Astrocyte (in vitro differentiated cells and primary cell): Measurements from ENCODE around the gene PKM. TPM values are rescaled to one million over a fixed set of nuclear protein-coding genes. Genes with fewer than 3 reads are reported as not detected.
A peak's percentile ranks its signal among the peaks of the same experiment; 100 is the strongest.

Experiments
- DNase-seq: peaks from one replicate; pipeline ENCODE4 v3.0.0-alpha.2; 2010; ENCODE audit warnings: low read depth
- FAIRE-seq: peaks from 2 replicates; lab custom pipeline; 2011; peaks lifted over from hg19 to GRCh38; lab: Jason Lieb, UNC
- H2AFZ ChIP-seq: 2 replicates; pipeline ENCODE4 v1.6.0; 2012; ENCODE audit warnings: low read depth, low read length, inconsistent platforms
- H3K27ac ChIP-seq: 2 replicates; pipeline ENCODE4 v1.5.1; 2011; ENCODE audit warnings: low read depth, low read length, inconsistent platforms
- H3K27me3 ChIP-seq: 2 replicates; pipeline ENCODE4 v1.6.0; 2011; ENCODE audit warnings: low read length, inconsistent platforms; ENCODE audit not compliant: insufficient read depth
- H3K36me3 ChIP-seq: 2 replicates; pipeline ENCODE4 v1.5.1; 2011; ENCODE audit warnings: low read length, inconsistent platforms; ENCODE audit not compliant: insufficient read depth
- H3K4me1 ChIP-seq: 2 replicates; pipeline ENCODE4 v1.5.1; 2011; ENCODE audit warnings: low read length, inconsistent platforms; ENCODE audit not compliant: insufficient read depth
- H3K4me2 ChIP-seq: 2 replicates; pipeline ENCODE4 v1.6.0; 2012; ENCODE audit warnings: low read length, inconsistent platforms
- H3K4me3 ChIP-seq: 2 replicates; pipeline ENCODE4 v1.5.1; 2011; ENCODE audit warnings: low read depth, mild to moderate bottlenecking, low read length, inconsistent platforms; ENCODE audit not compliant: insufficient read depth
- H3K79me2 ChIP-seq: 2 replicates; pipeline ENCODE4 v1.6.0; 2012; ENCODE audit warnings: mild to moderate bottlenecking, low read length, inconsistent platforms; ENCODE audit not compliant: insufficient read depth
- H3K9ac ChIP-seq: 2 replicates; pipeline ENCODE4 v1.6.0; 2012; ENCODE audit warnings: mild to moderate bottlenecking, low read length, inconsistent platforms
- H3K9me3 ChIP-seq: 2 replicates; pipeline ENCODE4 v1.5.1; 2012; ENCODE audit warnings: low read depth, mild to moderate bottlenecking, low read length, inconsistent platforms; ENCODE audit not compliant: insufficient read depth
- H4K20me1 ChIP-seq: 2 replicates; pipeline ENCODE4 v1.6.0; 2012; ENCODE audit warnings: low read length, inconsistent platforms; ENCODE audit not compliant: insufficient read depth
- H3K27ac Mint-ChIP-seq: one replicate; pipeline ENCODE4 v1.8.0; 2021; ENCODE audit warnings: mild to moderate bottlenecking, mixed read lengths; ENCODE audit not compliant: unreplicated experiment
- H3K27me3 Mint-ChIP-seq: one replicate; pipeline ENCODE4 v1.8.0; 2021; ENCODE audit warnings: low read depth, mixed read lengths; ENCODE audit not compliant: unreplicated experiment
- H3K36me3 Mint-ChIP-seq: one replicate; pipeline ENCODE4 v1.8.0; 2021; ENCODE audit warnings: low read depth, mixed read lengths; ENCODE audit not compliant: unreplicated experiment
- H3K4me1 Mint-ChIP-seq: one replicate; pipeline ENCODE4 v1.8.0; 2021; ENCODE audit warnings: low read depth, mixed read lengths; ENCODE audit not compliant: unreplicated experiment
- H3K4me3 Mint-ChIP-seq: one replicate; pipeline ENCODE4 v1.8.0; 2021; ENCODE audit warnings: mild to moderate bottlenecking, moderate library complexity, mixed read lengths; ENCODE audit not compliant: unreplicated experiment
- H3K9me3 Mint-ChIP-seq: one replicate; pipeline ENCODE4 v1.8.0; 2021; ENCODE audit warnings: mild to moderate bottlenecking, mixed read lengths; ENCODE audit not compliant: unreplicated experiment
- CTCF ChIP-seq: IDR thresholded peaks from 2 replicates; pipeline ENCODE4 v1.5.1; 2011; ENCODE audit warnings: low read depth, mild to moderate bottlenecking, inconsistent platforms, low read length, moderate library complexity; ENCODE audit not compliant: insufficient read depth
- EZH2 ChIP-seq: IDR thresholded peaks from 2 replicates; pipeline ENCODE4 v1.6.1; 2012; ENCODE audit warnings: mild to moderate bottlenecking, low read length, inconsistent platforms; ENCODE audit not compliant: insufficient read depth
- total RNA-seq: library from RNA; stranded (reverse); gene quantifications from 2 replicates; pipeline ENCODE4 v1.2.1, GENCODE V29; 2021

Gene PKM
- total RNA-seq, 1 donor from 2014 or later, result 2,288 TPM

- Histone ChIP-seq H3K4me3 (no peak overlapping the region), H2AFZ (no peak overlapping the region), H3K4me1 (no peaks in the 10 kb centered on the region), H4K20me1 (no peaks in the 10 kb centered on the region), H3K27ac (no peak overlapping the region), H3K9ac (no peak overlapping the region), H3K9me3 (no peaks in the 10 kb centered on the region), H3K4me2 (no peak overlapping the region), H3K27me3 (peaks cover 6% of the 10 kb centered on the region), H3K79me2 (no peaks in the 10 kb centered on the region), H3K36me3 (no peaks in the 10 kb centered on the region)
- H3K36me3 Mint-ChIP-seq, result peaks cover 2% of the 10 kb centered on the region
- H3K27ac Mint-ChIP-seq, result peak overlapping the region; percentile 26
- no peaks in the 10 kb centered on the region for H3K9me3 Mint-ChIP-seq
- TF ChIP-seq CTCF, result no peak
- TF ChIP-seq EZH2, result no peak
- no peak overlapping the region for H3K4me3 Mint-ChIP-seq
- DNase-seq (no peak), FAIRE-seq (no peak)
- peaks cover 29% of the 10 kb centered on the region for H3K27me3 Mint-ChIP-seq
- no peaks in the 10 kb centered on the region for H3K4me1 Mint-ChIP-seq
These were observed 55.6 kb downstream of the PKM start for GRCh38 chr15:72175186-72176044.

GRCh38 chr15:72174551-72175165, 56.3 kb downstream of the PKM start:
- Histone ChIP-seq H3K4me3 (no peak overlapping the region), H3K27ac (no peak overlapping the region), H3K4me1 (no peaks in the 10 kb centered on the region), H3K36me3 (no peaks in the 10 kb centered on the region), H3K27me3 (peaks cover 4% of the 10 kb centered on the region), H3K79me2 (no peaks in the 10 kb centered on the region), H2AFZ (no peak overlapping the region), H4K20me1 (no peaks in the 10 kb centered on the region), H3K9ac (no peak overlapping the region), H3K4me2 (no peak overlapping the region), H3K9me3 (no peaks in the 10 kb centered on the region)
- H3K27me3 Mint-ChIP-seq, result peaks cover 29% of the 10 kb centered on the region
- DNase-seq (no peak), FAIRE-seq (no peak)
- TF ChIP-seq EZH2 (no peak), CTCF (no peak)
- H3K27ac Mint-ChIP-seq, result no peak overlapping the region
- H3K9me3 Mint-ChIP-seq, result no peaks in the 10 kb centered on the region
- no peaks in the 10 kb centered on the region for H3K4me1 Mint-ChIP-seq
- H3K36me3 Mint-ChIP-seq, result peaks cover 2% of the 10 kb centered on the region
- no peak overlapping the region for H3K4me3 Mint-ChIP-seq
